IPS-18a (cell line): ENCODE data around the gene OSBPL5.

Experiments
- H3K27ac ChIP-seq: one replicate; pipeline ENCODE4 v1.5.1; 2013; ENCODE audit warnings: low read length
- H3K27me3 ChIP-seq: one replicate; pipeline ENCODE4 v1.6.1; 2013; ENCODE audit warnings: mild to moderate bottlenecking, low read length; ENCODE audit not compliant: control insufficient read depth, insufficient read depth
- H3K36me3 ChIP-seq: one replicate; pipeline ENCODE4 v1.6.1; 2013; ENCODE audit warnings: low read depth, low read length; ENCODE audit not compliant: control insufficient read depth
- H3K4me1 ChIP-seq: one replicate; pipeline ENCODE4 v1.6.1; 2013; ENCODE audit warnings: low read depth, low read length; ENCODE audit not compliant: control insufficient read depth
- H3K4me3 ChIP-seq: one replicate; pipeline ENCODE4 v1.5.1; 2013; ENCODE audit warnings: low read length
- H3K9ac ChIP-seq: one replicate; pipeline ENCODE4 v1.6.1; 2013; ENCODE audit warnings: mild to moderate bottlenecking, low read length, moderate library complexity
- H3K9me3 ChIP-seq: one replicate; pipeline ENCODE4 v1.6.1; 2013; ENCODE audit warnings: low read depth, low read length; ENCODE audit not compliant: control insufficient read depth

OSBPL5 gene

DNA sequence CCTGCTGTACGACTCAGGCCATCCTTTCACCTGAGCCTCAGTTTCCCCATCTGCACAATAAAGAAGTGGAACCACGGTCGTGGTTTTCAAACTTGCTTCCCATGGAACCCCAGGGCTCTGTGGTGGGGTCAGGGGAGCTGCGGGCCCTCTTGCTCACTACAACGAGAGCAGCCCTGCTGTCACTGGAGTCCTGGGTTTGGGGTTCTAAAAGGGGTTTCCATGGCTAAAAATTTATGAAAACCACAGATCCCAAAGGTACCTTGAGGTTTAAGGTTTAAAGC is 62.5 kb downstream of the OSBPL5 start:
- Histone ChIP-seq H3K36me3 (no peaks in the 10 kb centered on the region), H3K9ac (no peak overlapping the region), H3K27me3 (no peaks in the 10 kb centered on the region), H3K4me3 (no peak overlapping the region), H3K9me3 (no peaks in the 10 kb centered on the region), H3K4me1 (no peaks in the 10 kb centered on the region), H3K27ac (no peak overlapping the region)

DNA sequence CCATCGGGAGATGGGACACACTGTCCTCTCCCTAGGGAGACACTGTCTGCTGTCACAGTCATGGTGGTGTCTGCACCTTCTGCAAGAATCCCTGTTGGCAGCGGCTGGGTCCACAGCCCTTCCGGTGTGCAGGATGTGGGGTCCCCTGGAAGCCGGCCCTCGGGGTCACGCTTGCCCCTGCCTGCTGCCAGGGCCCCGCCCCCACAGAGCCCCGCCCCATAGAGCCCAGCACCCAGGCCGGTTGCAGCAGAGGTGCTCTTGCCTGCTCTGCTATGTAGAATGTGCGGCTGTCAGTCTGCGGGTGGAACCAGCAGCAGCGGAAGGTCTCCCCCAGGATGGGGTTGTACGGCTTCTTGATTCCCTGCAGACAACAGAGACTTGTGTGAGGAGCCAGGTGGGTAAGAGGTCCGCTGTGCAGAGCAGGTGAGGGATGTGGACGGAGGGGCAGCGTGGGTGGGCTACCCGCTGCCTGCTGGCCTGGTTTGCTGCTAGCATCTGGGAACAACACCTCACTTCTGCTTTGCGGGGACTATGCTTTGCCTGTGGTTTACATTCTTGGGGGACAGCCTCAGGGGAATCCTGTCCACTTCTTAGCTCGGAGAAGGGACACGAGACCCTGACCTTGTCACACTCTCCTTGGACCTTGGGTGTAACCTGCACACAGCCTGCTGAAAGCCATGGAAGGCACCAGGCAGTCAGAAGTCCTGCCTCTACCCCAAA is 63.0 kb downstream of the OSBPL5 start:
- Histone ChIP-seq H3K27ac (no peak overlapping the region), H3K4me3 (no peak overlapping the region), H3K9me3 (no peaks in the 10 kb centered on the region), H3K27me3 (no peaks in the 10 kb centered on the region), H3K4me1 (no peaks in the 10 kb centered on the region), H3K36me3 (no peaks in the 10 kb centered on the region), H3K9ac (no peak overlapping the region)

DNA sequence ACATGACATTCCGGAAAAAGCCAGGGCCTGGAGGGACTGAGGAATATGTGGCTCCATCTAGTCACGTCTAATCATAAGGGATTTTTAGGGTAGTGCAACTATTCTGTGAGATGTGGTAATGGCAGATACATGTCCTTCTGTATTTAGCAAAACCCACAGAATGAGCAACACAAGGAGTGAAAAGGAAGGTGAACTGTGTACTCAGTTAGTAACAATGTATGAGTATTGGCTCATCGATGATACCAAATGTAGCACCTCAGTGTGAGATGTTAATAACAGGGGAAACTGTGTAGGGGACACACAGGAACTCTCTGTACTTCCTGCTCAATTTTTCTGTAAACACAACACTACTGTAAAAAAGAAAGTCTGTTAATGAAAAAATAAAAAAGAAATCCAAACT is 65.9 kb downstream of the OSBPL5 start:
- H3K9me3 ChIP-seq: no peaks in the 10 kb centered on the region
- no peak overlapping the region for H3K27ac ChIP-seq
- no peak overlapping the region for H3K9ac ChIP-seq
- peaks cover 5% of the 10 kb centered on the region for H3K4me1 ChIP-seq
- no peaks in the 10 kb centered on the region for H3K36me3 ChIP-seq
- no peak overlapping the region for H3K4me3 ChIP-seq
- H3K27me3 ChIP-seq: no peaks in the 10 kb centered on the region

DNA sequence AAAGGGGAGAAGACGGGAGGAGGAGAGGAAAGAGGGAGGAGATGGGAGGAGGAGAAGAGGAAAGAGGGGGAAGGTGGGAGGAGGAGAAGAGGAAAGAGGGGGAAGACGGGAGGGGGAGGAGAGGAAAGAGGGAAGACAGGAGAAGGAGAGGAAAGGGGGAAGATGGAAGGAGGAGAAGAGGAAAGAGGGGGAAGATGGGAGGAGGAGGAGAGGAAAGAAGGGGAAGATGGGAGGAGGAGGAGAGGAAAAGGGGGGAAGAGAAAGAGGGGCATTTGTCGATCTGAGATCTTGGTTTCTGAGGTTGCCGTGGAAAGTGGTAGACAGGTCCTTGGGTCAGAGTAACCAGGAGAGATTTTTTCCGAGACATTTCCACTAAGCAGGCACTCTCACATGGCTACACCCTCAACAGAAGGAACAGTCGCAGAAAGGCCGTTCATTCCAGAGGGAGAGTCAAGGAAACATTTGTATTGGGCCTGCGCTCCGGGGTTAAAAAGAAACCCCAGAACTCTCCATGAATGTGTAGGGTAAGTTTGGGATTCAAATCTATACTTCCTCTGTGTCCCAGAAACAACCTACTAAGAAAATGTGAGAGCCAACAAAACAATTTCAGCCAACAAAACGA is 68.1 kb downstream of the OSBPL5 start:
- Histone ChIP-seq H3K9ac (no peak overlapping the region), H3K27me3 (no peaks in the 10 kb centered on the region), H3K27ac (no peak overlapping the region), H3K4me1 (peaks cover 5% of the 10 kb centered on the region), H3K9me3 (no peaks in the 10 kb centered on the region), H3K36me3 (no peaks in the 10 kb centered on the region), H3K4me3 (no peak overlapping the region)

DNA sequence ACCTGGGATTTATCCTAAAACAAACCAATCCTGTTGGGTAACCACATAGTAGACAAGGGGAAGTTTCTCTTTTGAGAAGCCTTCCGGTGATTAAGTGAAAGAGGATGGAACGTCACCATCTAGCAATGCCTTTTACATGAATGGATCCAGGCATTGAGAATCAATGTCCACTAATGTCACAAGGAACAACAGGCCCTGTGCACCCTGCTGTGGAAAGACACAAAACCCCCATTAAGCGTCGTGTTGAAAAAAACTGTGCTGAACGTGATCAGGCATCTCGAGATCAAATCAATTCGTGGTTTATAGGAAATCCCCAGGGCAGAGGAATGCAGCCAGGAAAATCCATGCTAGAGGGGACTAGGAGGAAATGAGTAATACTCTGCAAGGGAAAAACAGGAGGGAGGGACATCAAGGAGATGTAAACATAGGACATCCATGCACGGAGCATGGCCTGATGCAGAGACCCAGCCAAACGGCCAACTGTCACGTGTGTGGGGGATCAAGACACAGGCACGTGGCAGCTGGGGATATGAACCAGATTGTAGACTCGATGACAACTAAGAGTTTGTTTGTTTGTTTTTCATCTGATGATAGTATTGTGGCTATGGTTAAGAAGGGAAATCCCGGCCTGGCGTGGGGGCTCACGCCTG is 69.3 kb downstream of the OSBPL5 start:
- no peaks in the 10 kb centered on the region for H3K36me3 ChIP-seq
- H3K27me3 ChIP-seq: no peaks in the 10 kb centered on the region
- peaks cover 5% of the 10 kb centered on the region for H3K4me1 ChIP-seq
- H3K4me3 ChIP-seq: no peak overlapping the region
- no peak overlapping the region for H3K9ac ChIP-seq
- no peak overlapping the region for H3K27ac ChIP-seq
- no peaks in the 10 kb centered on the region for H3K9me3 ChIP-seq

DNA sequence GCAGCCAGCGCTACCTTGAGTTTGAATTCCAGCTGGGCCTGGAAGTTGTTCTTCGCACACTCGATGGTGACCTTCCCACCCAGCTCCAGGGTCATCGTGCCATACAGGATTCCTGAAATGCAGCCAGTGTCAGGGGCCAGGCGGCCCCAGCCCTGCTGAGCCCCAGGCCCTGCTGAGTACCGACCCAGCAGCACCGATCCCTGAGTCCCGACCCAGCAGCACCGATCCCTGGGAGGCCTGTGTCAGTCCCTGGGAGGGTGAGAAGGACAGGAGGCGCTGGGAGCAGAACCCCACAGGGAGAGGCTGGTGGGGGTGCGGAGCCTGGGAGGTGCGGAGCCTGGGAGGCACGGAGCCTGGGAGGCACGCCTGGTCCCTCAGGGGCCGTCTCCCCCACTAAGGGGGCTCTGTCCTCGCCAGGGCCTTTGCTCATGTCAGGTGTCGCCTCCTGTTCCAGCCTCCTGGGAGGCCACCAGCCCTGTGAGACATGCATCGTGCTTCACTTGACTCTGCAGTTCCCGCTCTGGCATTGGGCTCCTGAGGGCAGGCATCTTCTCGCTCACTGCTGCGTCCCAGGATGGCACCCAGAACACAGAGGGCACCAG is 70.8 kb downstream of the OSBPL5 start:
- no peaks in the 10 kb centered on the region for H3K9me3 ChIP-seq
- no peak overlapping the region for H3K9ac ChIP-seq
- no peaks in the 10 kb centered on the region for H3K27me3 ChIP-seq
- H3K4me1 ChIP-seq: peaks cover 5% of the 10 kb centered on the region
- no peak overlapping the region for H3K4me3 ChIP-seq
- no peaks in the 10 kb centered on the region for H3K36me3 ChIP-seq
- no peak overlapping the region for H3K27ac ChIP-seq

DNA sequence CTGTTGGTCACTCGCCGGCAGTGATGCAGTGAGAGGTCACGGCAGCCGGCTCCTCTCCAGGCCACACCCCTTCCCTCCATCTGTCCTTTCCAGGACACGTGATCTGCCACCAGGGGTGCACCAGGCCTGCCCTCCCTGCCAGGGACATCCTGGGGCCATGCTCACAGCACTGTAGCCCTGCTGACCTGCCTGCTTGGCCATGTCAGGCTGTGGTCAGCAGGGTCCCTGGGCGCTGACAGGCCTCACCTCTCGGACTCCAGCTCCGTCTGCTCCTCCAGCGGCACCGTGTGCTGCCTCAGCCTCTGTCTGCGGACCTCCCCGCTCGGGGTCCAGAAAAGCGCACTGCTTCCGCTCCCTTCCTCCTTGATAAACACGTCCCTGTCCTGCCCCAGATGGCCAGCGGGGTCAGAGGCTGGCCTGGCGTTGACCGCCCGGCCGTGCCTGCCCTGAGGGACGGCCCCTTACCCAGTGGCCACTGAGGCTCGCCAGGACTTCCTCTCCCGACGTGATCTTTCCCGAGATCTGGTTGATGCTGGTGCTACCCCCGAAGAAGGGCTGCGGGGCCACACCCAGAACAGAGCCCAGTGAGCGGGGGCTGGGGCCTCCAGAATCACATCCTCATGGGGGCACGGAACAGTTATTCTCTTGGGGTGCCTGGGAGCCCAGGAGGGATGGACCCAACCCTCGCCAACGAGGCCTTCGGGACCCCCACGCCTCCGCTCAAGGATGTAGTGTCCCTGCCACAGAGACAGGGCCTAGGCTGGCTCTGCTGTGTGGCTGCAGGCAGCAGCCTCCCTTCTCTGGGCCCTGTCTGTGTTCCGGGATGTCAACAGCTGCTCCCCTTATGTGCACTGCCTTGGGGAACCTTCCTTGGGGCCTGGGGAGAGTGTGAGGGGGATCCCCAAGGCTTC is 71.6 kb downstream of the OSBPL5 start:
- H3K4me3 ChIP-seq: no peak overlapping the region
- peaks cover 5% of the 10 kb centered on the region for H3K4me1 ChIP-seq
- no peaks in the 10 kb centered on the region for H3K27me3 ChIP-seq
- H3K9ac ChIP-seq: no peak overlapping the region
- H3K9me3 ChIP-seq: no peaks in the 10 kb centered on the region
- no peaks in the 10 kb centered on the region for H3K36me3 ChIP-seq
- H3K27ac ChIP-seq: no peak overlapping the region

DNA sequence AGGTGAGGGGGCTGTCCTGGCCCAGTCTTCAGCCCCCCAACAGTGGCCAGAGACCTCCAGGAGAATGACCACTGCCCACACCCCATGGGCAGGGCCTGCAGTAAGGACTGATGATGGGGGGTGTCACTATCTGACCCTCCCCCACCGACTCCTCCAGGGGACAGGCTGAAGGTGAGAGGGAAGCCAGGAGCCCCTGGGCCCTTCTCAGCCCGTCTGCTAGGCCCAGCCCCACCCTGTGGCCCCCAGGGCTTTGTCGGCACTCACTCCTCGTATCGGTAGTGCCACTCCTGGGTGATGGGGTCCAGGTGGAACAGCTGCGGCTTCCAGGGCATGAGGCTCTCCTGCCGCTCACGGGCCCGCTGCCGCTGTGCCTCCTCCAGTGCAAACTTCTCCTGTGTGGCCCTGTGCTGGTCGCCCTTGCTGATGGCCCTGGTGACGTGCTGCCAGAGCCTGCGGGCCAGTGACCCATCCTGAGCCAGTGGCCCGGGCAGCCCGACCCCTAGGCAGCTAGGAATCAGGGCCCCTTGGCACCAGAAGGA is 72.4 kb downstream of the OSBPL5 start:
- no peak overlapping the region for H3K9ac ChIP-seq
- no peaks in the 10 kb centered on the region for H3K36me3 ChIP-seq

DNA sequence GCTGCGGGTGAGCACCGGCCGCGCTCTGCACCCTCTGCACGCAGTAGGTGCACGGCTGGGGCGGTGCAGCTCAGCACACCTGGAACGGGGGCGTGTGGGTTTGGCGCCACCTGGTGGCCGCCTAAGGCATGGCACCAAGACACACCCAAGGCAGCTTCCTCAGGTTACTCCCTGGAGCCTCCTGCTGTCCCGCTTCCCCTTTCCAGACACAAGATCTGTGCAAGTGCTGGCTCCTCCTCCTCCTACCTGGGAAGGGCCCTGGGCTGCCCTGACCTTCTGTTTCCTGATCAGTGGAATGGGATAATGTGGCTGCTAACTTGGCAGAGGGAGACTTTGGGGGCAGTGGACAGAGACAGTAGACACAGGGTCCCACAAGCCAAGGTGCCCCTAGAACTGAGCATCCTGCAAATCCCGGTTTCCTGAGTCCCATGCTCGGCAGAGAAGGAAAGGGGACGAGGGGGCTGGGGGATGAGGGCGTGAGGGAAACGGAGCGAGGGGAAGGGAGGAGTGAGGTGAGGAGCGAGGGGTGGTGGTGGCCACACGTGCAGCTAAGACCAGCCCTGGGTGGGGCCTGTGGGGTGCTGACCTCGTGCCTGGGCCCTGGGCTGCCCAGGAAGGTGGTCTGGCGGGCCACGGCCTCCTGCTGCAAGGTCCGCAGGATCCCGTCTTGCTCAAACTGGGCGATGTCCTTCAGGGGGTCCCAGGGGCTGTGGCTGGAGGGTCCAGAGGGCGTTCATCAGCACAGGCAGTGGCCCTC is 73.1 kb downstream of the OSBPL5 start:
- Histone ChIP-seq H3K9ac (no peak overlapping the region), H3K9me3 (no peaks in the 10 kb centered on the region), H3K4me1 (peaks cover 5% of the 10 kb centered on the region), H3K36me3 (no peaks in the 10 kb centered on the region), H3K27ac (no peak overlapping the region), H3K27me3 (no peaks in the 10 kb centered on the region), H3K4me3 (no peak overlapping the region)

More for the DNA sequence above, 72.4 kb downstream of the OSBPL5 start:
- H3K9me3 ChIP-seq: no peaks in the 10 kb centered on the region
- H3K27ac ChIP-seq: no peak overlapping the region
- H3K4me3 ChIP-seq: no peak overlapping the region
- peaks cover 5% of the 10 kb centered on the region for H3K4me1 ChIP-seq
- no peaks in the 10 kb centered on the region for H3K27me3 ChIP-seq

DNA sequence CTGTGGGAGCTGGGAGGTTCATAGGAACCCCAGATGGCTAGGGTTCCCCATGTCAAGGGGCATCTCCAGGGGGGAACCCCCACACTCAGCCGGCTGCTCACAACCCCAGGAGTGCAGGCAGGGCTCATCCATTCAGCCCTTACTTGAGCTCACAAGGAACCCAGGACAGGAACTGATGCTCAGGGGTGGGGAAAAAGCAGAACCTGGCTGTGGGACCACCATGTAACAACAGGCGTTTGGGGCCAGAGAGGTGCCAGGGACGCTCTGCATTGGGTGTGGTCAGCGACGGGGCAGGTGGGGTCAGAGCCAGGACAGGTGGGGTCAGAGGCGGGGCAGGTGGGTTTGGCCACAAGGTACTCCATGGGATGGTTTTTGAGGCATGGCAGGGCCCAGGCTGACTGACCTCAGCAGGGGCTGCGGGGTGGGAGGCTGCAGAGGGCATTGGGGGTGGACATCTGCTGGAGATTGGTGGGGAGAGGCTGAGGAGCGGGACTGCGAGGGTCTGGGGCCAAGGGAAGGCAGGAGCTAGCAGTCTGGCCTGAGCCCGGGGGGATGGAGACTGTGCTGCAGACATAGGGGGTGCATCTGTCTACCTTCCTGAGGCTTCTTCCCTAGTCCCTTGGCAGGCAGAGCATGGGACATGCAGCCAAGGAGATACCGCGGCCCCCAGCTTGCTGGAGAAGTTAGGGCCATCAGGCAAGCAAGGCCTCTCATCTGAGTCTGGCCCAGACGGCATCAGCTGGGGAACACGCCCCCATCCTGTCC is 73.8 kb downstream of the OSBPL5 start:
- H3K36me3 ChIP-seq: no peaks in the 10 kb centered on the region
- H3K27ac ChIP-seq: no peak overlapping the region
- no peak overlapping the region for H3K4me3 ChIP-seq
- no peak overlapping the region for H3K9ac ChIP-seq
- H3K4me1 ChIP-seq: peaks cover 5% of the 10 kb centered on the region
- H3K27me3 ChIP-seq: no peaks in the 10 kb centered on the region
- H3K9me3 ChIP-seq: no peaks in the 10 kb centered on the region
